Psoas muscle (tissue), 8 donors: ENCODE measurements around the gene STK38. TPM values are rescaled to one million over a fixed set of nuclear protein-coding genes. Genes with fewer than 3 reads are reported as not detected.

Source experiments
- ATAC-seq, 4 donors: fragments of 200-7000 bp; cut with Tn5 transposase; one replicate each; pipeline ENCODE4 v1.9.1; 2020; ENCODE audit warnings: moderate library complexity in 3 of 4, mild to moderate bottlenecking in 2 of 4
- DNase-seq, 2 donors: peaks; one replicate each; pipeline ENCODE4 v3.0.0-alpha.2; 2020
- H3K27ac ChIP-seq: fragments of 200-600 bp; one replicate; pipeline ENCODE4 v1.8.0; 2022
- H3K27me3 ChIP-seq, 3 donors: fragments of 200-600 bp in 1 of 3; one replicate each; pipeline versions ENCODE4 v1.6.1 to v1.8.0; 2013 to 2022; ENCODE audit warnings: low read length in 2 of 3, mild to moderate bottlenecking in 2 of 3, moderate library complexity in 1 of 3; ENCODE audit not compliant: insufficient read depth in 3 of 3
- H3K36me3 ChIP-seq, 2 donors: fragments of 200-600 bp in 1 of 2; one replicate each; pipeline versions ENCODE4 v1.6.1 to v1.8.0; 2013 to 2022; ENCODE audit warnings: low read depth in 1 of 2, mild to moderate bottlenecking in 1 of 2, moderate library complexity in 1 of 2; ENCODE audit not compliant: insufficient read depth in 1 of 2
- H3K4me1 ChIP-seq: fragments of 200-600 bp; one replicate; pipeline ENCODE4 v1.8.0; 2022
- H3K4me3 ChIP-seq: fragments of 200-600 bp; one replicate; pipeline ENCODE4 v1.8.0; 2022; ENCODE audit warnings: mild to moderate bottlenecking
- H3K9me3 ChIP-seq: fragments of 200-600 bp; one replicate; pipeline ENCODE4 v1.8.0; 2022
- CTCF ChIP-seq: fragments of 200-600 bp; IDR thresholded peaks from one replicate; pipeline ENCODE4 v1.8.0; 2022; ENCODE audit warnings: antibody characterized with exemption
- WGBS, 3 donors: extraction: QIAGEN DNeasy Blood & Tissue Kit; methylation state at CpG; one replicate each; pipeline versions ENCODE4 v1.1.6 to v1.1.7; 2013; 5-methylcytosine and 5-hydroxymethylcytosine counted together
- intact Hi-C, 2 donors: fragments of 100-400 bp; cut with DNase I; formaldehyde crosslinking; loops; one replicate each; pipeline versions ENCODE4 v1.11.0 to v1.14.2; 2022
- polyA plus RNA-seq, 3 donors: library from polyadenylated mRNA; stranded (reverse); fragments of 200-250 nt; gene quantifications; one replicate each; pipeline ENCODE4 v1.2.3, GENCODE V29; 2013
- total RNA-seq, 4 donors: library from RNA; stranded (reverse); fragmentation: NEBNext Ultra II Directional in 2 of 4; extraction: Animal tissue kit (Norgen Biotek cat#: 25700) in 2 of 4; gene quantifications; one replicate each; pipeline versions ENCODE4 v1.2.1 to v1.2.4, GENCODE V29; 2021 to 2023
- donor health status: healthy with polysubstance abuse.
- donor health status: DM: no; HTN: no; CAD: no; lungs with moderate emphysema.
- donor health status: Bipolar disorder and iron deficiency.
- donor health status: healthy.
- donor health status: DM: yes; HTN: yes; CAD: no.
- donor health status: DM: no; HTN: no; CAD: no.
- donor health status: DM: no; HTN: no; CAD: no.
- donor health status: DM: yes; HTN: yes; CAD: no.

Gene STK38
- total and polyA plus RNA-seq, 7 donors = 7.7 to 18.9 (median 11.7) TPM

- Histone ChIP-seq H3K27me3 (no peaks in the 10 kb centered on the region), H3K9me3 (no peaks in the 10 kb centered on the region), H3K4me3 (no peak overlapping the region), H3K4me1 (no peaks in the 10 kb centered on the region), H3K27ac (no peak overlapping the region), H3K36me3 (peaks cover 0 to 82% of the 10 kb centered on the region in 2 donors)
- no peak for TF ChIP-seq CTCF
- ATAC-seq (no peak), DNase-seq (no peak)
- intact Hi-C loops = no loop called here
- WGBS, 3 donors = 88 to 91% (median 90%) methylated on average over 3 to 4 of the region's 4 CpGs
These were observed 47.4 kb downstream of the STK38 start for GRCh38 chr6:36499918-36500317.

- Histone ChIP-seq H3K27me3 (no peaks in the 10 kb centered on the region), H3K4me3 (no peak overlapping the region), H3K27ac (no peak overlapping the region), H3K36me3 (peaks cover 0 to 74% of the 10 kb centered on the region in 2 donors), H3K4me1 (no peaks in the 10 kb centered on the region), H3K9me3 (no peaks in the 10 kb centered on the region)
- DNase-seq (no peak), ATAC-seq (no peak)
- intact Hi-C loops = no loop called here
- 92 to 97% (median 93%) methylated on average over 5 of the region's 5 CpGs for WGBS, 3 donors
- no peak for TF ChIP-seq CTCF
These were observed 52.2 kb downstream of the STK38 start for GRCh38 chr6:36495086-36495485.

- DNase-seq = no peak
- H3K27ac ChIP-seq = no peak overlapping the region
These were observed 53.4 kb downstream of the STK38 start for GRCh38 chr6:36493859-36494258.

GRCh38 chr6:36493319-36493718 is 54.0 kb downstream of the STK38 start:
- no peak overlapping the region for H3K4me3 ChIP-seq
- peaks cover 7% of the 10 kb centered on the region for H3K4me1 ChIP-seq
- H3K9me3 ChIP-seq = no peaks in the 10 kb centered on the region
- TF ChIP-seq CTCF = no peak
- H3K27me3 ChIP-seq = no peaks in the 10 kb centered on the region
- H3K36me3 ChIP-seq = peaks cover 4 to 68% of the 10 kb centered on the region in 2 donors
- WGBS, 3 donors = 79 to 82% (median 81%) methylated on average over 6 of the region's 6 CpGs
- ATAC-seq (no peak), DNase-seq (no peak)
- no peak overlapping the region for H3K27ac ChIP-seq
- intact Hi-C loops = no loop called here

More at GRCh38 chr6:36493859-36494258, 53.4 kb downstream of the STK38 start:
- no peak overlapping the region for H3K4me3 ChIP-seq
- no peak for TF ChIP-seq CTCF
- 78 to 86% (median 85%) methylated on average over 2 of the region's 2 CpGs for WGBS, 3 donors
- H3K4me1 ChIP-seq = peaks cover 2% of the 10 kb centered on the region
- H3K36me3 ChIP-seq = peaks cover 0 to 68% of the 10 kb centered on the region in 2 donors
- no peaks in the 10 kb centered on the region for H3K9me3 ChIP-seq
- ATAC-seq = no peak
- H3K27me3 ChIP-seq = no peaks in the 10 kb centered on the region
- intact Hi-C loops = no loop called here

GRCh38 chr6:36492621-36493020 is 54.7 kb downstream of the STK38 start:
- intact Hi-C loops = no loop called here
- Histone ChIP-seq H3K9me3 (no peaks in the 10 kb centered on the region), H3K27me3 (no peaks in the 10 kb centered on the region), H3K4me3 (no peak overlapping the region), H3K36me3 (peaks cover 10 to 67% of the 10 kb centered on the region in 2 donors), H3K27ac (no peak overlapping the region), H3K4me1 (peaks cover 14% of the 10 kb centered on the region)
- 90 to 96% (median 90%) methylated on average over 1 of the region's 1 CpG for WGBS, 3 donors
- ATAC-seq = no peak
- no peak for TF ChIP-seq CTCF
- DNase-seq = no peak
